ENCODE results near the gene JAK3. TPM values are rescaled to one million over a fixed set of nuclear protein-coding genes. Genes with fewer than 3 reads are reported as not detected.
"Not testable (repeated sequence)": the region's sequence is repeated elsewhere in the genome, so short reads cannot be mapped to it uniquely, and the experiment has no call there.

JAK3 gene
- total and polyA plus RNA-seq, 4 donors = 2.3 to 33.3 (median 9.0) TPM

DNA sequence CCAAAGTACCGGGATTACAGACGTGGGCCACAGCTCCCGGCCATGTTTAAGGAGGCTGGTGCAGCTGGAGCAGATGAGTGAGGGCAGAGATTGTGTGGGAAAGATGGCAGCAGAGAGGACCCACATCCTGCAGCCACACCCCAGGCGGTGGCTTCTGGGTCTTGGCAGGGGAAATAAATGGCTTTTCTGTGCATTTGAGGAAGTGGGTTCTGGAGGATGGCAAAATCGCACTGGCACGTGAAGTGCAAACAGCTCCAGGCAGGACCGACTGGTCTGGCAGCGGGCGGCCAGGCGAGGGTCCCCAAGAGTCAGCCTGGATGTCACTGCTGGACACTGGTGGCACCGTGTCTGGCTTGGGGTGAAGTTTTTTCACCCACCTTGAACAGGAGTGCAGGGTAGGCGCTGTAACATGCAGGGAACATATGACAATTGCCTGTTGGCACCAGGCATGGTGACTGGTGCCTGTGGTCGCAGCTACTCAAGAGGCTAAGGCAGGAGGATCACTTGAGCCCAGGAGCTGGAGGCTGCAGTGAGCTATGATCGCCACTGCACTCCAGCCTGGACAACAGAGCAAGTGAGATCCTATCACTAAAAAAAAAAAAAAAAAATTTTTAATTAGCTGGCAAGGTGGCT lies 44.4 kb downstream of the JAK3 start:
- no peak for ATAC-seq (ENCODE audit: low FRiP score)

DNA sequence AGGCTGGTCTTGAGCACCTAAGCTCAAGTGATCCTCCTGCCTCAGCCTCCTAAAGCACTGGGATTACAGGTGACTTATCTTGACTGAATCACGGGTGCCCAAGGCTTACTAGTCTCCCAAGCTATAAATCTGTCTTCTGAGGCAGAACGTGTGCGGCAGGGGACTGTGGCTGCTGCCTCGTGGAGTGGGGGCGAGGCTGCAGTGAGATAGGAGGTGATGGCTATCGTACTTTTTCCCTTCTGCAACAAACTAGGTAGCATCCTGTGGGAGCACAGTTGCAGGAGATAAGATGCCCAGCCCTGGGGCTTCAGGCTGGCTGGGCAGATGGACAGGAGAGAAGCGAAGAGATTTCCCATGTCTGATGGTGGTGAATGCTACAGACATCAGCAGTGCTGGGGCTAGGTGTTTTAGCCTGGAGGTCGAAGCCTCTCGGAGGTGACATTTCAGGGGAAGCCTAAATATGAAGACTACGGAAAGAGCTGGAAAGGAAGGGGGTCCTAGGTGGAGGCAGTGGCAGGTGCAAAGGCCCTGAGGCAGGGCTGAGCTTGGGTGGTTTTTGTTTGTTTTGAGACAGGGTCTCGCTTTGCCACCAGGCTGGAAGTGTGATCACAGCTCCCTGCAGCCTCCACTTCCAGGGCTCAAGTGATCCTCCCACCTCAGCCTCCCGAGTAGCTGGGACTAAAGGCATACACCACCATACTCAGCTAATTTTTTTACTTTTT lies 45.5 kb downstream of the JAK3 start:
- no peak overlapping the region for H3K27ac ChIP-seq (ENCODE audit: low read depth in 1 of 2, low read length in 2 of 2)
- no peaks in the 10 kb centered on the region for H3K36me3 ChIP-seq (ENCODE audit: control insufficient read depth in 1 of 2, insufficient read depth in 2 of 2, low read length in 1 of 2)
- H3K4me3 ChIP-seq (ENCODE audit: low read length in 2 of 2) = no peak overlapping the region
- intact Hi-C loops (cut with DNase I) = no loop called here
- H3K27me3 ChIP-seq (ENCODE audit: control insufficient read depth in 1 of 2, insufficient read depth in 2 of 2, low read length in 1 of 2) = no peaks in the 10 kb centered on the region
- no peaks in the 10 kb centered on the region for H3K4me1 ChIP-seq (ENCODE audit: control insufficient read depth in 1 of 2, insufficient read depth in 2 of 2, low read length in 2 of 2)
- H3K9me3 ChIP-seq (ENCODE audit: control insufficient read depth, low read length) = no peaks in the 10 kb centered on the region
- WGBS, 2 donors = 61% methylated on average over 12 of the region's 12 CpGs
- DNase-seq = no peak
- ATAC-seq (ENCODE audit: low FRiP score) = no peak

More for the DNA sequence above, 44.4 kb downstream of the JAK3 start:
- Histone ChIP-seq H3K27ac (ENCODE audit: low read depth in 1 of 2, low read length in 2 of 2) (no peak overlapping the region), H3K27me3 (ENCODE audit: control insufficient read depth in 1 of 2, insufficient read depth in 2 of 2, low read length in 1 of 2) (no peaks in the 10 kb centered on the region), H3K4me1 (ENCODE audit: control insufficient read depth in 1 of 2, insufficient read depth in 2 of 2, low read length in 2 of 2) (no peaks in the 10 kb centered on the region), H3K4me3 (ENCODE audit: low read length in 2 of 2) (no peak overlapping the region), H3K9me3 (ENCODE audit: control insufficient read depth, low read length) (no peaks in the 10 kb centered on the region), H3K36me3 (ENCODE audit: control insufficient read depth in 1 of 2, insufficient read depth in 2 of 2, low read length in 1 of 2) (no peaks in the 10 kb centered on the region)
- intact Hi-C loops (cut with DNase I) = no loop called here
- peak in 1 of 2 donors; percentile 63 for DNase-seq
- WGBS, 2 donors = 71 to 77% methylated on average over 14 of the region's 14 CpGs

DNA sequence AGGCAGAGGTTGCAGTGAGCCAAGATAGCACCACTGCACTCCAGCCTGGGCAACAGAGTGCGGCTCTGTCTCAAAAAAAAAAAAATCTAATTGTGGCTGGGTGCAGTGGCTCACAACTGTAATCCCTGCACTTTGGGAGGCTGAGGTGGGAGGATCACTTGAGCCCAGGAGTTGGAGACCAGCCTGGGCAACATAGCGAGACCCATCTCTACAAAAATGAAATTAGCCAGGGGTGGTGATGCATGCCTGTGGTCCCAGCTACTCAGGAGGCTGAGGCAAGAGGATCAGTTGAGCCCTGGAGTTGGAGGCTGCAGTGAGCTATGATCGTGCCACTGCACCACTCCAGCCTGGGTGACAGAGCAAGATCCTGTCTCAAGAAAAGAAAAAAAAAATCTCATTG lies 49.2 kb downstream of the JAK3 start:
- H3K4me3 ChIP-seq (ENCODE audit: low read length in 2 of 2); H3K9me3 ChIP-seq (ENCODE audit: control insufficient read depth, low read length); H3K27me3 ChIP-seq (ENCODE audit: control insufficient read depth in 1 of 2, insufficient read depth in 2 of 2, low read length in 1 of 2); H3K27ac ChIP-seq (ENCODE audit: low read depth in 1 of 2, low read length in 2 of 2); intact Hi-C loops (cut with DNase I); H3K4me1 ChIP-seq (ENCODE audit: control insufficient read depth in 1 of 2, insufficient read depth in 2 of 2, low read length in 2 of 2); H3K36me3 ChIP-seq (ENCODE audit: control insufficient read depth in 1 of 2, insufficient read depth in 2 of 2, low read length in 1 of 2); DNase-seq; ATAC-seq (ENCODE audit: low FRiP score): not testable (repeated sequence)
- 77 to 82% methylated on average over 3 of the region's 3 CpGs for WGBS, 2 donors

DNA sequence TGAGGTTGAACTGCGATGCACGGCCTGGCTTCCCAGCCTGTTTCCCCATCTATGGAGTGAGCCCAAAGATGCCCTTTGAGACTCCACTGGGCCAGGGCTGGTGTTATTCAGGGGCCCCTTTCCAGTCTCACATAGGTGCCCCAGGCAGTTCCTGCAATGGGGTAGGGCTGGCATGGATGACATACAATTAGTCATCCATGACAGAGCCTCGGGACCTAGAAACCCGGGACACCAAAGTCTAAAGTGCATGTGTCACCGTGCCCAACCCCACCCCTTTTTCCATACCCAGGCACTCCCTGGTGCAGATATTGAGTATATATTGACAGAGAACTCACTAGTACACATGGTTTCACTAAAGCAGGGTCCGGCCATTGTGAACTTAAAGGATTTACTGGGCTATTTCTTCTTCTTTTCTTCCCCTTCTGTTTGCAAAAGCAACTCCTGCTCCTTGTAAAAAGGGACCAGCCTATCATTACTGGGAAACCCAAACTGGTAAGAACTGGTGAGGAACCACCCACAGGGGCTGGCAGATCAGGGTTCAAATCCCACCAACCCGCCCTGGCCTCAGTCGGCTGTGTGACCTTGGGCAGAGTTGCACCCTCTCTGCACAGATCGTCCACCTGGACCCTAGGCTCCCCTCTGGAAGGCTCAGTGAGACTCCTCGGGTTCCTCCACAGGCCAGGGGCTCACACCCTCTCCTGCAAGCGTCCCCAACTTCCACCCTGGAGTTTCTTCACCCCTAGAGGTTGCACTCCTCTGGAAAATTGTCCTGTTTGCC lies 50.2 kb downstream of the JAK3 start:
- H3K27me3 ChIP-seq (ENCODE audit: control insufficient read depth in 1 of 2, insufficient read depth in 2 of 2, low read length in 1 of 2) = no peaks in the 10 kb centered on the region
- H3K4me1 ChIP-seq (ENCODE audit: control insufficient read depth in 1 of 2, insufficient read depth in 2 of 2, low read length in 2 of 2) = no peaks in the 10 kb centered on the region
- no peaks in the 10 kb centered on the region for H3K36me3 ChIP-seq (ENCODE audit: control insufficient read depth in 1 of 2, insufficient read depth in 2 of 2, low read length in 1 of 2)
- DNase-seq (no peak), ATAC-seq (ENCODE audit: low FRiP score) (no peak)
- no peak overlapping the region for H3K27ac ChIP-seq (ENCODE audit: low read depth in 1 of 2, low read length in 2 of 2)
- H3K9me3 ChIP-seq (ENCODE audit: control insufficient read depth, low read length) = no peaks in the 10 kb centered on the region
- WGBS, 2 donors = 51 to 52% methylated on average over 11 of the region's 11 CpGs
- intact Hi-C loops (cut with DNase I) = no loop called here
- H3K4me3 ChIP-seq (ENCODE audit: low read length in 2 of 2) = no peak overlapping the region

DNA sequence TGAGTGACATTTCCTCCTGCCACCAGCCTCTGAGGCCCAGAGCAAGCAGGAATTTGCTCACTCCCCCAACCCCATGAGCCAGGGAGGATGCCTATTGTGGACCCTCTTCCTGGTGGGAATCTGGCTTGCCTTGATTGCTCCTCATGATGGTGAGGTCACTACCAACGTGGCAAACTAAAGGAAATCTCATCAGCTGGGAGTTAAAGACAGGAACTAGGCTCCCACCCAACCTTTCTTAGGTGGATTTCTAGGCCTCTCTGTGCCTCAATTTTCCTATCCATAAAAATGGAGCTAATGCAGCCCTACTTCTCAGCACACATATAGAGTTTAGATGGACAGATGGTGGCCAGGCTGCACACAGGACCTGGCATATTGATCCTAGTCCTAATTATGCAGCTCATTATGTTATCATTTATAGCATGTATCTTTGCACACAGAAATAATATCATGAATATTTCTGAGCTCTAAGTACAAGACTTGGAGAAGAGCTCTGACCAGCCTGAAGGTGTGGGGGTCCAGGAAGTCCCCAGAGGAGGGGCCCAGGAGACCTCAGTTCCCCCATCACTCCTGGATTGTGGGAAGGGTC lies 50.9 kb downstream of the JAK3 start:
- WGBS, 2 donors = 61 to 67% methylated on average over 1 of the region's 1 CpG
- no peaks in the 10 kb centered on the region for H3K9me3 ChIP-seq (ENCODE audit: control insufficient read depth, low read length)
- DNase-seq (no peak), ATAC-seq (ENCODE audit: low FRiP score) (no peak)
- no peak overlapping the region for H3K4me3 ChIP-seq (ENCODE audit: low read length in 2 of 2)
- intact Hi-C loops (cut with DNase I) = no loop called here
- H3K4me1 ChIP-seq (ENCODE audit: control insufficient read depth in 1 of 2, insufficient read depth in 2 of 2, low read length in 2 of 2) = no peaks in the 10 kb centered on the region
- H3K27me3 ChIP-seq (ENCODE audit: control insufficient read depth in 1 of 2, insufficient read depth in 2 of 2, low read length in 1 of 2) = no peaks in the 10 kb centered on the region
- no peak overlapping the region for H3K27ac ChIP-seq (ENCODE audit: low read depth in 1 of 2, low read length in 2 of 2)
- H3K36me3 ChIP-seq (ENCODE audit: control insufficient read depth in 1 of 2, insufficient read depth in 2 of 2, low read length in 1 of 2) = no peaks in the 10 kb centered on the region

DNA sequence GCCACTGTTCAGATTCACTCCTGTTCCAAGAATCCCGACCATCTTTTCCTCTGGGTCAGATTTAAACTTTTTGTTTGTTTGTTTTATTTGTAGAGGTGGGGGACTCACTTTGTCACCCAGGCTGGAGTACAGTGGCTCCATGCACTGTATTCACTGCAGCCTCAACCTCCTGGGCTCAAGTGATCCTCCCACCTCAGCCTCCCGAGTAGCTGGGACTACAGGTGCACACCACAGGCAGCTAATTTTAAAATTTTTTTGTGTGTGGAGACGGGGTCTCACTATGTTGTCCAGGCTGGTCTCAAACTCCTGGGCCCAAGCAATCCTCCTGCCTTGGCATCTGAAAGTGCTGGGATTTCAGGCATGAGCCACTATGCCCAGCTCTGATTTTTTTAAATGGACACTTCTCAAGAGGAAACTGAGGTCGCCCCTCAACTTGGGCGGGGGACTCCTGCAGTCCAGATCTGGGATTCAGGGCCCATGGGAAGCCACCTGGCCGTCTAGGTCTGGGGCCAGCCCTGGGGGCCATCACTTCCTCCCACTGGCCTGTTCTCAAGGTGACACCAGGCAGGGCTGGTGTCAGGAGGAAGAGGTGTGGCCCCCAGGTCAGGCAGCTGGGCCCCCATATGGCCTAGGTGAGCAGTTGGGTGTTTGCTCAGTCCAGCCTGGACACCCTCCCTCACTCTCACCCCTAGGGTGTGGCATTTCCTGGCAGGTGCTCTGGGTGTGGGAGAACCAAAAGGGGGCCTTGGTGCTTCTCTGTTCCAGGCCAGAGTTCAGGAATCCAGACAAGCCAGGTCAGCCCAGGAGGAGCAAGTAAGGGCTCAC lies 51.6 kb downstream of the JAK3 start:
- Histone ChIP-seq H3K9me3 (ENCODE audit: control insufficient read depth, low read length) (no peaks in the 10 kb centered on the region), H3K4me3 (ENCODE audit: low read length in 2 of 2) (no peak overlapping the region), H3K27ac (ENCODE audit: low read depth in 1 of 2, low read length in 2 of 2) (no peak overlapping the region), H3K27me3 (ENCODE audit: control insufficient read depth in 1 of 2, insufficient read depth in 2 of 2, low read length in 1 of 2) (no peaks in the 10 kb centered on the region), H3K36me3 (ENCODE audit: control insufficient read depth in 1 of 2, insufficient read depth in 2 of 2, low read length in 1 of 2) (no peaks in the 10 kb centered on the region), H3K4me1 (ENCODE audit: control insufficient read depth in 1 of 2, insufficient read depth in 2 of 2, low read length in 2 of 2) (no peaks in the 10 kb centered on the region)
- intact Hi-C loops (cut with DNase I) = no loop called here
- DNase-seq (no peak), ATAC-seq (ENCODE audit: low FRiP score) (no peak)
- WGBS, 2 donors = 58 to 62% methylated on average over 6 of the region's 6 CpGs

DNA sequence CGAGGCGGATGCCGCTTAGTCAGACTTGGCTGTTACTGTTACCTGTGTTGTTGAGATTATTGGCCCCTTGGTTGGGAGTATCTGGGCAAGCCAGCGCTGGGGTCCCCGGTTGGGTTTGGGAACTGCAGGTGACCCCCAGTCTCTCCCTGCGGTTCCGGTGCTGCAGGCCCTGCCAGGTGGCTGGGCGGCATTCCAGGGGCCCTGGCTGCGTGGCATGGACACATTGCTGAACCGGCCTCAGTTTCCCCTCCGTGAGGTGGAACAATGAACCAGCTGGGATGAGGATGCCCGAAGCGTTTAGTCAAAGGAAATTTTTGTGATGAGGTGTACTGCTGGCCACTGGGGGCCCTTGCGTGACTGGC lies 52.3 kb downstream of the JAK3 start:
- Histone ChIP-seq H3K27ac (ENCODE audit: low read depth in 1 of 2, low read length in 2 of 2) (no peak overlapping the region), H3K27me3 (ENCODE audit: control insufficient read depth in 1 of 2, insufficient read depth in 2 of 2, low read length in 1 of 2) (no peaks in the 10 kb centered on the region), H3K4me1 (ENCODE audit: control insufficient read depth in 1 of 2, insufficient read depth in 2 of 2, low read length in 2 of 2) (no peaks in the 10 kb centered on the region), H3K4me3 (ENCODE audit: low read length in 2 of 2) (no peak overlapping the region), H3K36me3 (ENCODE audit: control insufficient read depth in 1 of 2, insufficient read depth in 2 of 2, low read length in 1 of 2) (no peaks in the 10 kb centered on the region), H3K9me3 (ENCODE audit: control insufficient read depth, low read length) (no peaks in the 10 kb centered on the region)
- 17 to 26% methylated on average over 14 of the region's 14 CpGs for WGBS, 2 donors
- ATAC-seq (ENCODE audit: low FRiP score) (no peak), DNase-seq (no peak)
- intact Hi-C loops (cut with DNase I) = no loop called here

DNA sequence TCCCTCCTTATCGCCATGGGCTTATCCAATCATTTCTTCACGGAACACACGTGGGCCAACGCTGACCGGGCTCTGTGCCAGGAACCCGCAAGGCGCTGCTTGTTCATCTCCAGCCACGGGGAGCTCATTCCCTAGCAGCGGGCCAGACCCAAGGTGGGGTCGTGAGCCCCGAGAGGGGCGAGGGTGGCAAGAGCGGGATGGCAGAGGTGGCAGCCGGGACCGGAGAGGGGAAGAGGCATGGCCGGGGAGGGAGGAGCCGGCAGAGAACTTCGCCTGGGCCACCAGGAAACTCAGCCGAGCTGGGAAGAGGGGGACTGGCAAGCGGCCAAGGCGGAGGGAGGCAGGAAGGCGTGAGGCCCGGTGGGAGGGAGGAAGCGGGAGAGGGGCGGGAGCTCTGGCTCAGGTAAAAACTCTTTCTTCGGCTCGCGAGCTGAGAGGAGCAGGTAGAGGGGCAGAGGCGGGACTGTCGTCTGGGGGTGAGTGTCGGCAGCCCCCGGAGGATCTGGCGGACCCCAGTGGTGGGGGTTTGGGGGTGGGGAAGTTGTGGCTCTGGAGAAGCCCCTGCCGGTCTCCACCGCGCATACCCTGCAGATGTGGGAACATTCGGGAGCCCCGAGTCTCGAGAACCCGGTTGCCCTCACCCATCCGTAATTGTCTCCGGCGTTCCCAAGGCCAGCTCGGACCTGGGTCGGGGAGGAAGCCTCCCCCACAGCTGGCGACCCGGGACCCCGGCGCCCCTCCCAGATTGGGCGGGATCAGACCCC lies 52.9 kb downstream of the JAK3 start, which contains the start of gene B3GNT3:
Gene B3GNT3 (plus strand): TSS at position 408 of the 764 bp plus-strand sequence. CDS start 12,670 bp downstream, outside the sequence.
- Histone ChIP-seq H3K27me3 (ENCODE audit: control insufficient read depth in 1 of 2, insufficient read depth in 2 of 2, low read length in 1 of 2) (no peaks in the 10 kb centered on the region), H3K4me1 (ENCODE audit: control insufficient read depth in 1 of 2, insufficient read depth in 2 of 2, low read length in 2 of 2) (no peaks in the 10 kb centered on the region), H3K4me3 (ENCODE audit: low read length in 2 of 2) (no peak within 1 kb of the TSS), H3K9me3 (ENCODE audit: control insufficient read depth, low read length) (no peaks in the 10 kb centered on the region), H3K27ac (ENCODE audit: low read depth in 1 of 2, low read length in 2 of 2) (no peak within 1 kb of the TSS), H3K36me3 (ENCODE audit: control insufficient read depth in 1 of 2, insufficient read depth in 2 of 2, low read length in 1 of 2) (no peaks in the 10 kb centered on the region)
- intact Hi-C loops (cut with DNase I) = no loop called here
- ATAC-seq (ENCODE audit: low FRiP score) (no peak), DNase-seq (peak; percentile 60 to 83)
- WGBS, 2 donors = 5 to 9% methylated on average over 49 to 50 of the region's 50 CpGs

All from aorta (tissue), 5 donors.